GM21526 (cell line): ENCODE results near the gene EPS8L1.
"Not testable (repeated sequence)": the region's sequence is repeated elsewhere in the genome, so short reads cannot be mapped to it uniquely, and the experiment has no call there.

Source experiments
- ATAC-seq: cut with Tn5 transposase; IDR thresholded peaks from one replicate; pipeline ENCODE4 v1.9.1; 2021; ENCODE audit warnings: moderate library complexity; ENCODE audit not compliant: unreplicated experiment, low FRiP score

EPS8L1 gene

GRCh38 chr19:55092423-55093318 lies 17.0 kb downstream of the EPS8L1 start:
- no peak for ATAC-seq

DNA sequence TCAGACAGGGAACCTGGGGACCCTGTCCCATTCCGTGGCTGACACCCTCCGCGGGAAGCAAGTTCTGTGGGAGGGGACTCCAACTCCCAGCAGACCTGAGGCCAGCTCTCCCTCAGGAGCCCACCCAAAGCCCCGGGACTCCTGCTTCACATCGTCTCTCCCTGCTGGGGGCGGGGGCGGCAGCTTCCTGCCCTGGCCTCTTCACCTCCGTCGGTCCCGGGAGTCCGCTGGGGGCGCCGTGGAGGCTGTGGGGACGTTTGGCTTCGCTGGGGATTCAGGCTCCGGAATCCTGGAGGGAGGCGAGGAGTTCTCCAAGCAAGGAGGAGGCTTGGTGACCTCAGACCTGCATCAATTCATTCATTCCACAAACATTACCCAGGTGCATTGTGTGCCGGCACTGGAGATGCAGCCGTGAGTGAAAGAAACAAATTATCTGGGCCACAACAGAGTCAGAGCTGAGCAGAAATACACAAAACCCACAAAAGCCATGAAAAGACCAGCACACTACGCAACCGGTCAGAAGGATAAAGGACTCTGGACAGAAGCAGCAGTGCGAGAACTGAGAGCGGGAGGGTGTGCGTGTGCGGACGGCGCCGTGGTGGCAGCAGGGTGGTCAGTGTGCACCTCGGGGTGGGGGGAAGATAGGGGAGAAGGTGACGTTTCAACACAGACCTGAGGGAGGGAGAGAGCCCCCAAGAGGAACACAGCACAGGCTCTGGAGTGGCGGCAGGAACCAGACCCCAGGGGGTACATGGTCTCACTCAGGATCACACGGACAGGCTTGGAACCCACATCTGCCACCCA lies 19.0 kb downstream of the EPS8L1 start:
- ATAC-seq, result no peak

DNA sequence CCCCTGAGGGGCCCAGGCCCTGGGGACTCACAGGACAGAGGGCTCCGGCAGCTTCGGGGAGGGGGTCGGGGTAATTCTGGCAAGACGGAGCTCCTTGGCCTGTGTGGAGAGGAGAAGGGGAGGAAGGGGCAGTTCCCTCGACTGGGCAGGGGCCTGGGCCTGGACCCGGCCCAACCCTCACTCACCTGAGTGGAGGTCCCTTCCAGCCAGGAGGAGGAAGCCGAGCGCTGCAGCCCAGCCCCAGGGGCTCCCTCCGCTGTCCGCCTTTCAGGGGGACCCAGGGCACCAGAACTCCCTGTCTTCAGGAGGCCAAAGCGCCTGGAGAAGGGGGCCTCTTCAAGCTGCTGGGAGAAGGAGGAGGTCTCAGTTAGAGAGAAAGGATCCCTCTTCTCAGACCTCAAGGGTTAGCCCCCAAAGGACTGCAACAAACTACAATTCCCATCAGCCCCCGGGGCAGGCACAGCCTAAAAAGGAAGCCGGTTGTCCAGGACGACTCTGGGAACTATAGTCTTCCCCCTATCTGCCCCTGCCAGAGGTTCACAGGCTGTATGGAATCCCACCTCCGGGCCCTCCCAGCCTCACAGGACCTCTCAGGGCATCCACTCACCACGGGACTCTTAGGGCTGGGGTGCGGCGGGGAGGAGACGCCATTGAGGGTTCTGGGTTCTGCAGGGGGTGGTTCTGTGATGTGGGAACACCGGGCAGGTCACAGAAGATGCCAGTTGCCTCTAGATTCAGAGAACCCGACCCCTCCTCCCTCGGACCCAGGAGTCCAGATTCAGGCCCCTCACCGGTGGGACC lies 19.8 kb downstream of the EPS8L1 start:
- no peak for ATAC-seq

DNA sequence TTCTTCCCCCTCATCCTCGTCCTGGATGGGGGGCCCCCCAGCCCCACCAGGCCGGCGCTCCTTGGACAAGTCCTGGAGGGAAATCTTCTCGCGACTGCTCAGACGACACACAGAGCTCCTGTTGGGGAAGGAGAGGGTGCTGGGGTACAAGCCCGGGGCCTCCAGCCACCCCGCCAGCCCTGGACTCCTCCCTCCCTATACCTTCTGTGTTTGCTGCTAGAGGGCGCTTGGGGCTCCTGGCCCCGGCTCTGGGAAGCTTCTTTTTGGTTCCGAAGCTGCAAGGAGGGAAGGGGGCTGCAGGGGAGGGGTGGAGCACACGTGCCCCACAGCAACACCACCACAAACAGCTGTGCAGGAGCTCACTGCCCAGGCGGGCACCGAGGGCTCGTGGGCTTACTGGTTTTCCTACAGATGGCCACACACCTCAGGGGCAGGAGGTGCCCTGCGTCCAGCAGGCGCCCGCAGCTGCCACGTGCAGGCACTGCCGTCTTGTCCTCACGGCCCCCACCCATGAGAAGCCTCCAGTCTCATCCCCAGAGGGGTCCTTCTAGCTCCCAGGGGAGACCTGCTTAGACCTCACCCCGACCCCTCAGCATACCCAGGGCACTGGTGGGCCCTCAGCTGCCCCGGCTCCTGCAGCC lies 20.5 kb downstream of the EPS8L1 start:
- no peak for ATAC-seq

DNA sequence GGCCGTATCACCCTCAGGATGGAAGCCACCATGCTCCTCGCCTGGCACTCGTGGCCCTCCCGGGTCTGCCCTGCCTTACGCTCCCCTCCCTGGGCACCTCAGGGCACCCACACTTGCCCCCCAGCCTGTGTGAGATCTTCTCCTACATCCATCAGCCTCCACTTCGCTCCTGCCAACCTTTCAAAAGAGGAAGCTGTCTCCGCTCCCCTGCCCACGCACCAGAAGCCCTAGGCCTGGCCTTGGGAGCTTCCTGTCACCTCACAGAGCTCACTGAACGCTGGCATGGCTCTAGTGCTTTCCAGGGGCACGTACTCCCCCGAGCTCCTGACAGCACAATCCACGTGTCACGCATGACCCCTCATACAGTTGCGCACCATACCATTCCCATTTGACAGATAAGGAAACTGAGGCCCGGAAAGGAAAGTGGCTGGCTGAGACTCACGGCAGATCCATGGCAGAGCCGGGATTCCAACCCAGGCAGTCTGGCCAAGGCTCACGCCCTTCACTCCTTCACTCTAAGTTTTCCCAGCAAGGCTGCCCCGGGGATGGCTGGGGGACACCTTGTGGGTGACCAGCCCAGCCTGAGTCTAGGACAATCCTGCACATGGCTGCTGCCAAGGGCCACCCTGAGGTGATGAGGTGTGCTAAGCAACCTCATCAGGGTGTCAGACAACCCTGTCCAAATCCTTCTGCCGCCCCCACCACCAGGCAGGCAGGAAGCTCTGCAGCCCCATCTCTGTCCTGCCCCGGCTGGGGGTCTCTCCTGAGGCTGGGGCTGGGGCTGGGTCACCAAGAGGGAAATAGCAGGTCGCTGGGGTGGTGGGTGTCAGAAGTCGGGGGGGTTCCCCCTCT lies 22.4 kb downstream of the EPS8L1 start:
- ATAC-seq, result no peak

DNA sequence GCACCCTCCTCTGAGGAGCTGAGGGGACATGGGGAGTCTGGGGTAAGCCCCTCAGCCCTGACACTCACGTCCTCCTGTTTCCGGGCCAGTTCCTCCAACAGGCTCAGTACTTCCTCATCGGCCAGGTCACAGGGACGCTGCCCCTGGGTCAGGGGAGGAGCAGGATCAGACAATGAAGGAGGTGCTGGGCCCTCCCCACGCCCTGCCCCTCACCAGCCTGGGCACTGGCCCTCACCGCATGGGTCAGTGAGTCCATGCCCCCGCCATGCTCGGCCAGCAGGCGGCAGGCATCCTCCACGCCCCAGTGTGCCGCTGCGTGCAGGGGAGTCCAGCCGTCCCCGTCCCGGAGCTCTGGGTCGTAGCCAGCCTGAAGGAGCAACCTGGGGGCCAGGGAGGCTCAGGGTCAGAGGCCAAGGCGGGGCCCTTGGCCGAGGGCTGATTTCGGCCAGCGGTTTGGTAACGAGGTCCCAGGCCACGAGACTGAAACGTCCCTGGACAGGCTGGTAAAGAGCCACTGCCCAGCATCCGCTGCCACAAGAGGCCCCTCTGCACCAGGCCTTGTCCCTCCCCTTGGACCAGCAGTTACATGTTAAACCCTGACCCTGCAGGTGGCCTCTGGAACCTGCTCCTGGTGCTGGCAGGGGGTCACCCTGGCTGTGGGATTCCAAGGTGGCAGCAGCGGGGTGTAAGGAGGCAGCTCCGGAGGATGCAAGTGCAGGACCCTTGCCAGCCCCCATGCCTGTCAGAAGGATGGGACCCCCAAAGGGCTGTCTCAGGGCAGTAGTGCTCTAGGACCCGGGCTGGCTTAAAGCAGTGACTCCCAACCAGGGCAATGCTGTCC lies 23.3 kb downstream of the EPS8L1 start:
- no peak for ATAC-seq

DNA sequence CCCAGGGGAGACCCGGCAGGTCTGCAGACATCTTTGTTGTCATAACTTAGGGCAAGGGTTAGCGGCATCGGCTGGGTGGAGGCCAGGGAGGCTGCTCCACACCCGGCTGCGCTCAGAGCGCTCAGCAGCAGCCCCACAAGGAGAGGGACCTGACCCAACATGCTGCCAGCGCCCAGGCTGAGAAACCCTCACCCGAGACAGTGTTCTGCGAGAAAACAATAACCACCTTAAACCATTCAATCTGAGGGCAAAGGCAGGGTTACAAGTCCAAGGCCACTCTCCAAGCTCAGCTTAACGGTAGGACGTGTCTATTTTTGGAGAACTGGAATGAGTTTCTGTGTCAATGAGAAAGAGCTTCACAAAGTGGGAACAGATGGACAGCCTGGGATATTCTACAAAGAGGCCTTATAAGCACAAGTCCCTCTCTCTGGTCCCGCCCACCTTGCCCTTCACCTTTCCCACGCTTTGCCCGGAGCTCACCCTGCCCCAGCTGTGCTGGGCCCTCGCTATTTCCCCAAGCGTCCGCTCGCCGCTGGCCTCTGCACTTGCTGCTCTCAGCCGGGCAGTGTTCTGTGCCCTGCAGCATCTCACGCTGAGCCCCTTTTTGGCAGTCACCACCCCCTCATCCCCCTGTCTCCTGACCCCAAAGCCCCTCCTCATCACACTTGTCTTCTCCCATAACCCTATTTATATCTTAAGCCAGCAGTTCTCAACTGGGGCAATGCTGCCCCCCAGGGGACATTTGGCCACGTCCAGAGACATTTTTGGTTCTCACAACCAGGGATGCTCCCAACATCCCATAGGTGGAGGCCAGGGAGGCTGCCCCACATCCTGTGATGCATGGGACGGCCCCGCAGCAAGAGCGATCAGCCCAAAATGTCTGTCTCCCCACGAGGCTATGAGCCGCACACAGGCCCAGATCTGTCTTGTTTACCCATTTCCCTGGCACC lies 24.2 kb downstream of the EPS8L1 start:
- no peak for ATAC-seq

DNA sequence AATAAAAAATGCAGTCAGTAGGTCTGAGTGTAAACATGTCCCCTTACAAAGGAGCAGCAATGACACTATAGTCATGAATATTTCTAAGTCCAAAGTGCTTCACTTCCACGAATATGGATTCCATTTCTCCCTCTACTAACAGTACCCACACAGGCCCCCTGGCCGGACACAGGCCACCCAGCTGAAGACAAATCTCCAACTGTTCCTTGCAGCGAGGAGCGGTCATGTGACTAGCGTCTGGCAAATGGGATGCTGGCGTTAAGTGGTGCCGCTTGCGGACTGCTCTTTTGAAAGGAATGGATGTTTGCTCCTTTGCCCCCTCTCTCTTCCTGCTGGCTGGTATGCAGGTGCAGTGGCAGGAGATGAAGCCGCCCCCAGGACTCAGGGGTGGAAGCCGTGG lies 25.6 kb downstream of the EPS8L1 start:
- no peak for ATAC-seq

DNA sequence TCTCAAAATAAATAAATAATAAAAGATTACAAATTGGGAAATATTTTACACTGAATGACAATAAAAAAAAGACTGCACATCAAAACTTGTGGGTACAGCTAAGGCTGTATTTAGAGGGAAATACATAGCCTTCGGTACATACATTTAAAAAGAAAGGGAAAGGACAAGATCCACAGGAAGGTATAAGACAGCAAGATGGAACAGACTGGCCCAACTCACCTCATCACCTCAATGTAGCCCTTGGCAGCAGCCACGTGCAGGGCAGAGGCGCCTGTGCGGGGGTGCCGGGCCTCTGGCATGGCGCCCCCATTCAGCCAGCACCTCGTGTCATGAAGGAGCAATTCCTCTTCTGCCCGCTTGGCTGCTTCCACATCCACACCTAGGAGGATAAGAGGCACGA lies 27.5 kb downstream of the EPS8L1 start:
- ATAC-seq, result no peak

DNA sequence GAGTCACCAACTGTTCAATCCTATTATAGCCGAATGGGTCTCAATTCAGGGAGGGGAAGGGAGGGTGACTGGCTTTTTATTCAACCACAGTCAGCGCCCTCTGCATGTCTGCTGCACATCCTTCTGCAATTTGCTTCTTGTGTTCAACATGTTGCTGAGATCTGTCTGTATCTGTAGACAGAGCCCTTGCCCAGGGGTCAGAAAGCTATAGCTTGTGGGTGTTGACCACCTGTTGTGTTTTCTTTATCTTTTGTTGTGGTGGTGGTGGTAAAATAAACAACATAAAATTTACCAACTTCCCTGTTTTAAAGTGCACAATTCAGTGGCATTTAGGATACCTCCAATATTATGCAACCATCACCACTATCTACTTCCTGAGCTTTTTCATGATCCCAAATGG lies 29.6 kb downstream of the EPS8L1 start:
- no peak for ATAC-seq

- ATAC-seq, result no peak
Measured at GRCh38 chr19:55106591-55106990, 30.9 kb downstream of the EPS8L1 start.

DNA sequence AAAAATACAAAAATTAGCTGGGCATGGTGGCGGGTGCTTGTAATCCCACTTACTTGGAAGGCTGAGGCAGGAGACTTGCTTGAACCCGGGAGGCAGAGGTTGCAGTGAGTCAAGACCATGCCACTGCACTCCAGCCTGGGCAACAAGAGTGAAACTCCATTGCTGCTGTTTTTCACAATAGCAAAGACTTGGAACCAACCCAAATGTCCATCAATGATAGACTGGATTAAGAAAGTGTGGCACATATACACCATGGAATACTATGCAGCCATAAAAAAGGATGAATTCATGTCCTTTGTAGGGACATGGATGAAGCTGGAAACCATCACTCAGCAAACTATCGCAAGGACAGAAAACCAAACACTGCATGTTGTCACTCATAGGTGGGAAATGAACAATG lies 31.6 kb downstream of the EPS8L1 start:
- not testable (repeated sequence) for ATAC-seq

DNA sequence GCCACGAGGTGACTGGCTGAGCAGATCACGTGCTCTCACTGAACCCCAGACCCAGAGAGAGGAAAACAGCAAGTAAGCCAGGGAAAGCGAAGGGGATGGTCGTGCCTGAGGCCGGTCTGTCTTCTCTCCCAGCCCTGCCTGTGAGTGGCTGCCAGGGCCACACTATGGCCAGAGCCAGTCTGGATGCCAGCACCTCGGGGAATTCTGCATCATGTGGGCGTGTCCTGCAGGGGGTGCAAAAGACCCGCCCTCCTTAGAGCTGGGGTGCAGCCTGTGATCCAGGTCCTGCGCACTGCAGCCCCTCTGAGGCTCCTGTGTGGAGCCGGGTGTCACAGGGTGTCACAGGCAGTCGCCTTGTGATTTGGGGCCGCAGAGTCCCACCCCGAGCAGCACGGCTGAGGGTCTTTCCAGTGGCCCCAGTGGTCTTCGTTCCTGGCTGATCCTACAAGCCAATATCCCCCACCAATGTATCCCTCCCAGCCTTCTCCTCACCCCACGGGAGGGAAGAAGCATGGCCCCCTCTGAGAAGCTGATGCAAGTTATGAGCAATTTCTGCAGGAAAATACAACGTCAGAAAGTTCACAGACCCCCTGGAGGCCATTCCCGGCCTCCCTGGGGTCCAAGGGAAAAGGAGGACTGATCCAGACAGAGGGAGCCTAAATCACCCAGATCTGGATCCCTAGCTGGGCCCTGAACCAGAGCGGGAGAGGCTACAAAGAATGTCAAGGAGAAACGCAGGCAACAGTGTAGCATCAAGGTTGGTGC lies 34.0 kb downstream of the EPS8L1 start:
- no peak for ATAC-seq

DNA sequence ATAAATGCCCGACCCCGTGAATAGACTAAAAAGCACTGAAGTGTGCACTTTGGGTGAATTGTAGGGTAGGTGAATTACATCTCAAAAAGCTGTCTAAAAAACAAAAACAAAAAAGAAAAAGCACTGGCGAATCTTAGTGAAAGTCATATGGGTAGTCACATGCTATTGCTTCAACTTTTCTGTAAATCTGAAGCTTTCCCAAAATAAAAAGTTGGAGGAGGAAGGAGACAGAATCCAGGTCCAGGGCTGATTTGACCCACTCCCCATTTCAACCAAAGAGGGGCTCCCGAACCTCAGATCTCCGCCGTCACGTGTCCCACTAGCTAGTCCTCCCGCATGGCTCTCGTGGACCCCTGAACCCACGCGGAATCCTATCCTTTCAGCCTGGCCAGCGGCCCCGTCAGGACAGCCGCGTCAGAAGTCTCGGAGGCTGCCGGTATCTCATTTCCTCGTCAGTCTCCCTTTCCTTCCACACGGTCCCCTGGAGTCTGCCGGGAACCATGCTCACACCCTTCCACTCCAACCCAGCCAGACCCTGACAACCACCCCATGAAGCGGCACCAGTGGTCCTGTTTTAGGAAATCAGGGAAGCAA lies 35.7 kb downstream of the EPS8L1 start:
- ATAC-seq, result no peak

DNA sequence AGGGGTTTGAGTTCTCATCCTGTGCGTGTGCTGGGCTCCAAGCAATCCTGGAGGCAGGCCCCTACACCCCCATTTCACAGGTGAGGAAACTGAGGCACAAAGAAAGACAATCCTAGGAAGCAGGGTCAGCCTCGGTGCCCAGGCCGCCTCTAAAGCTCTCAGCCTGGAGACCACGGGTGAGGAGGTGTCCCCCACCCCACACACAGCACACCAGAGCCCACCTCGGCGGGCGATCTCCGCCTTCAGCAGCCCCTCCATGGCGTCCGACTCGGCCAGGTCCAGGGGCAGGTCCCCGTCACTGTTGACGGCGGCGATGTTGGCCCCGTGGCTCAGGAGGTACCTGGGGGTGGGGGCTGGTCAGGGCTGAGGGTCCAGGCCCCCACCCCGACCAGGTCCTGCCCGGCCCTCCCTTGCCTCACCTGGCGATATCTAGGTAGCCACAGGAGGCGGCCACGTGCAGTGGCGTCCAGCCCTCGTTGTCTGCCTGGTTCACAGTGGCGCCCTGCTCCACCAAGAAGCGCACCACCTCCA lies 36.6 kb downstream of the EPS8L1 start:
- ATAC-seq, result no peak
